GM10248 (cell line): ENCODE measurements around the gene SMIM10L1.

Experiments
- CTCF ChIA-PET: fragments of 300-600 bp; sonication (Branson Sonifier 250); formaldehyde crosslinking; extraction: SDS; loops from one replicate; lab custom pipeline; 2021; ENCODE audit warnings: antibody characterized with exemption; lab: Yijun Ruan, JAX
- POLR2A ChIA-PET: fragments of 350-650 bp; sonication (Branson Sonifier 250); formaldehyde crosslinking; extraction: SDS; loops from one replicate; lab custom pipeline; 2020; ENCODE audit warnings: antibody characterized with exemption; lab: Yijun Ruan, JAX
- DNase-seq: peaks from one replicate; pipeline ENCODE4 v3.0.0; 2012; ENCODE audit errors: extremely low spot score
- TF ChIP-seq, protein P1 (sequence below): IDR thresholded peaks from 2 replicates; pipeline ENCODE4 v1.5.1; 2012; ENCODE audit warnings: mild to moderate bottlenecking, low read depth; ENCODE audit errors: extremely low read depth, missing control alignments, control extremely low read depth

Gene SMIM10L1

GRCh38 chr12:11171969-11172675 is 1.1 kb downstream of the SMIM10L1 start:
- no peak for DNase-seq
- ChIA-PET POLR2A (interaction anchor here (0.8 kb wide), 1 partner anchor 983 kb away, joined by 3 read pairs; no protein-coding TSS in a partner anchor), CTCF (interaction anchor here (0.7 to 1.8 kb wide), 5 partner anchors 9 to 448 kb away, joined by 3 to 6 read pairs (median 3); no protein-coding TSS in a partner anchor)
- TF ChIP-seq, protein P1, sequence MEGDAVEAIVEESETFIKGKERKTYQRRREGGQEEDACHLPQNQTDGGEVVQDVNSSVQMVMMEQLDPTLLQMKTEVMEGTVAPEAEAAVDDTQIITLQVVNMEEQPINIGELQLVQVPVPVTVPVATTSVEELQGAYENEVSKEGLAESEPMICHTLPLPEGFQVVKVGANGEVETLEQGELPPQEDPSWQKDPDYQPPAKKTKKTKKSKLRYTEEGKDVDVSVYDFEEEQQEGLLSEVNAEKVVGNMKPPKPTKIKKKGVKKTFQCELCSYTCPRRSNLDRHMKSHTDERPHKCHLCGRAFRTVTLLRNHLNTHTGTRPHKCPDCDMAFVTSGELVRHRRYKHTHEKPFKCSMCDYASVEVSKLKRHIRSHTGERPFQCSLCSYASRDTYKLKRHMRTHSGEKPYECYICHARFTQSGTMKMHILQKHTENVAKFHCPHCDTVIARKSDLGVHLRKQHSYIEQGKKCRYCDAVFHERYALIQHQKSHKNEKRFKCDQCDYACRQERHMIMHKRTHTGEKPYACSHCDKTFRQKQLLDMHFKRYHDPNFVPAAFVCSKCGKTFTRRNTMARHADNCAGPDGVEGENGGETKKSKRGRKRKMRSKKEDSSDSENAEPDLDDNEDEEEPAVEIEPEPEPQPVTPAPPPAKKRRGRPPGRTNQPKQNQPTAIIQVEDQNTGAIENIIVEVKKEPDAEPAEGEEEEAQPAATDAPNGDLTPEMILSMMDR: no peak

GRCh38 chr12:11174022-11174421 is 3.0 kb downstream of the SMIM10L1 start:
- no peak for DNase-seq
- TF ChIP-seq, protein P1: no peak
- ChIA-PET CTCF (no interaction called here), POLR2A (no interaction called here)

- no peak for DNase-seq
- POLR2A ChIA-PET: interaction anchor here (0.7 kb wide), 1 partner anchor 20 kb away, joined by 3 read pairs; no protein-coding TSS in a partner anchor
- TF ChIP-seq, protein P1: no peak
- CTCF ChIA-PET: no interaction called here
Observed at GRCh38 chr12:11178250-11178649, 7.3 kb downstream of the SMIM10L1 start.

GRCh38 chr12:11182529-11182928 is 11.5 kb downstream of the SMIM10L1 start:
- ChIA-PET POLR2A (no interaction called here), CTCF (no interaction called here)
- TF ChIP-seq, protein P1: no peak
- DNase-seq: no peak

DNA sequence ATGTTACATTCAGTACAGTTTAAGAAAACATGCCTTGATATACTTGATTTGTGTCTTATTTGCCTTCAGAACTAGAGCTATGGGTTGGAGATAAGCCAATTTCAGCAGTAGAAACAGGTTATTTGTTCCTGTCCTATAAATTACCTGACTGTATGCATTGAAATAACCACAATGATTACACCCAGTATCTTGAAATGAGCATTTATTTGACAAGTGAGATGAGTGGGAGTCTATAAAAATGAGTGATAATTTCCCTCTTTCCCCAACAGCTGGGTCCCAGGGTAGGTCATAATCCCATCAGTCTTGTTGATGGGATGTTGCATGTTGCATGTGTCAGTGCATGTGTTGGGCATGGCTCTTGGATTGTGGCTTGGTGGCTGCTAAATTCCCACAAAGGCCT is 12.0 kb downstream of the SMIM10L1 start:
- ChIA-PET CTCF (no interaction called here), POLR2A (no interaction called here)
- TF ChIP-seq, protein P1: no peak
- DNase-seq: no peak

DNA sequence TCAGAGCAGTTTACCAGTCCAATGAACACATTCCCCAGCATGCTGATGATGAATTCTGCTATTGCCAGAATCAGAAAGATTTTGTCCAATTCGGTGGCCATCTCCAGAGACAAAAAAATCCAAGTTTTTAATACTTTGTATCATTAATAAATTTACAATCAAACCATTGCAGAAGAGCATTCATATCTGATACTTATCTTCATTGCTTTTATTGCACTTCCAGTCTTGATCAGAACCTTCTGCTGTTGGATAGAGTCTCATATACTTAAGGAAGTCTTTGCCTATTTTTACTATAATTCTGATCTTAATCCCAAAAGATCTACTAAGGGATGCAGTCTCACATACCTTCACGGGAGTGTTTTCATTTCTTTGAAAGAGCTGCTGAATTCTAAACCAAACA is 15.8 kb downstream of the SMIM10L1 start, which contains the start of gene TAS2R42:
Gene TAS2R42 (minus strand): TSS at position 101 of the 400 bp plus-strand sequence. CDS start 0 bp downstream, at position 101.
- DNase-seq: no peak
- TF ChIP-seq, protein P1: no peak
- POLR2A ChIA-PET: no interaction called here
- CTCF ChIA-PET: no interaction called here

- TF ChIP-seq, protein P1: no peak
- ChIA-PET POLR2A (no interaction called here), CTCF (no interaction called here)
- DNase-seq: no peak
Observed at GRCh38 chr12:11202811-11203210, 31.8 kb downstream of the SMIM10L1 start.
